NCI-H524 (cell line): ENCODE results near the gene NRP2.

ENCODE experiments used
- DNase-seq, 2 experiments: peaks; one replicate each; lab custom pipeline; 2025; lab: John Stamatoyannopoulos, UW

Gene NRP2

DNA sequence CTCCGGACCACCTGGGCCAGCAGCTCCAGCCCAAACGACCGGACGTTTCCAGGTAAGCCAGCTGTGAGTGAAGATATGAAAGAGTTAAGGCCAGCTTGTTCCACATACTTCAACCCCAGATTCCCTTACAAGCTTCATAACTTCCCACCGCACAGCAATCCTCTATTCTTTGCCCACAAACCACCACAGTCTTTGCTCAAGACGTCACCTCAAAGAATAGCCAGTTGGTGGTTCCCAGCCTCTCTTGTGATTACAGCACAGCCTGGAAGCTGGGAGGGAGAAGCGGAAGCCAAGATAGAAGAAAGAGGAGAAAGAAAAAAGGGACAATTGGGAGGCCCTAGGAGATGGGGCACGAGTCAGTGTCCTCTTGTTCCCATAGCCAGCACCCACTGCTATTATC is 70.6 kb downstream of the NRP2 start:
- DNase-seq, result no peak

DNA sequence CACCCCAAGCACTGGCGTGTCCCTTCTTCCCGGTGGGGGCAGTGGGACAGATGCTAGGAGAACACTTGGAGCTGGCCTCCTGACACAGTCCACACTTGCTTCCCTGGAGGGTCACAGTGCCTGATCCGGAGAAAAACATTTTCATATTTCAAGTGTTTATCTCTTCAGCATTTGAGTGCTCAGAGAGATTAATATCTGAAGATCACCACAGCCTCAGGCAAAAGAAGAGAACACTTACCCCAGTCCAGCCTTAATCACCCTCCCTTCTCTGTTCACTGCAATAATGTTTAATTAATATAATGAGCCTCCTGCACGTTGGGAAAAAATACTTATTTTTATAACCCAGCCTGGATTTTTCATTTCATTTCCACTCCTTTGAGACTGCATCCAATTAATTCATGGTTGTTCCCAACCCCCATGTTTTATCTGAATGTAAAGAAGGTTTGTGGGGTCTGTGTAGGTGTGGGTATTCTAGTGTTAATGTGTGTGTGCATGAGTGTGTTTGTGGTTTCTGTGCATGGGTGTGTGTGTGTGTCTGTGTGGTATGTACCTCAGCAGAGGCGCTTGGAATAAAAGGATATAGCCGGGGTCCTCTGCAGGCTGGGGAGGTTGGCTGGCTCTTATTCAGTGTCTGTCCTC is 72.1 kb downstream of the NRP2 start:
- peak; percentile 76 to 90 for DNase-seq

GRCh38 chr2:205754924-205755321 is 72.6 kb downstream of the NRP2 start:
- DNase-seq, result no peak

GRCh38 chr2:205755923-205756322 is 73.6 kb downstream of the NRP2 start:
- DNase-seq, result no peak

GRCh38 chr2:205757271-205757670 is 75.0 kb downstream of the NRP2 start:
- no peak for DNase-seq

DNA sequence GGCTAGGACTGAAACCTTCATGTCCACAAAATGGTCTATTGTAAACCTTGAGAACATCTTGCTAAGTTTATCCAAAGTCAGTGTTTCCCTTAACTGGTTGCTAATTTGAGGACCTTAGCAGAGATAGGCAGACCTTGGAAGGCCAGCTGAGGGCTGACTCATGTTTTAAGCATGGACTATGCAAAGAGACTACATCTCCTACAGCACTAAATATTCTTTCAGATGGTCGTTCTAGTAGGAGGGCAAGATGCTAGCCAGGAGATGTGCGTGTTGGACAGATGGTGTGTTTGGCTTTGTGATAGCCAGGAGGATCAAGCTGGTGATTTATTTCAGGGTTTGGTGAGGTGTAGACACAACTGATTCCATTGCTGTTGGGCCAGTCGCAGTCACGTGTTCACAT is 75.8 kb downstream of the NRP2 start:
- peak; percentile 58 to 78 for DNase-seq

DNA sequence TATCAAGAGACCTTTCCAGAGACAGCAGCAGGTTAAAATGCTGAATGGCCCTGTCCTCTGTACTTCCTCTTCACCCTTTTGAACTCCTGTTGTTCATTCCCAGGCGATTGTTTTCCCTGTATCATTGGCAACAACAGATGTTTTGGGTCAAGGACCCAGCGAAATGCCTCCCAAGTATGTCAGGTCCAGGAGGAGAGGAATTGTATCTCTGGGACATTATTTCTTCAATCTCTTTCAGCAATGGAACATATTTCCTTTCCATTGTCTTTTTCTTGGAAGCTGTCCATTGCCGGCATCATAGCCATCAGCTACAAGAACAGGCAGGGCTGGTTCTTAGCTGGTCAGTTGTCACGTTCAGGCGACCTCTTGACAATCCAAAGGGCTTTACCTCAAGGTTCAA is 76.2 kb downstream of the NRP2 start:
- DNase-seq, result no peak

DNA sequence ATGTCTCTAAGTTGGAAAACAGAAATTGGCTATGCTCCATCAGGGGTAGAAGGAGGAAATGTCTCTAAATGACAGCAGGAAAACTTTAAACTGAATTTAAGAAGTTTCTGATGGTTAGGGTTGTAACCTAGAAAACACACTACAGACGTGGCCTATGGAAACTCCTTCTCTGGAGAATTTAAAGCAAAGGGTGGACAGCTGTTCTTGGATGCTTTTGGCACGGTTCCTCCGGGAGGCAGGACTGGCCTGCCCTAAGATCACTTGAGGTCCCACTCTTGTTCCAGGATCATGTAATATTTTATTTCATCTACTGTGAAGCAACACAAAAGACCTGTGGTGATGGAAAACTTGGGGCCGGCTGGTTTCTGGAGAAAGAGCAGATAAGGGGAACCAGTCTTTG is 77.0 kb downstream of the NRP2 start:
- DNase-seq, result peak; percentile 12 to 50

DNA sequence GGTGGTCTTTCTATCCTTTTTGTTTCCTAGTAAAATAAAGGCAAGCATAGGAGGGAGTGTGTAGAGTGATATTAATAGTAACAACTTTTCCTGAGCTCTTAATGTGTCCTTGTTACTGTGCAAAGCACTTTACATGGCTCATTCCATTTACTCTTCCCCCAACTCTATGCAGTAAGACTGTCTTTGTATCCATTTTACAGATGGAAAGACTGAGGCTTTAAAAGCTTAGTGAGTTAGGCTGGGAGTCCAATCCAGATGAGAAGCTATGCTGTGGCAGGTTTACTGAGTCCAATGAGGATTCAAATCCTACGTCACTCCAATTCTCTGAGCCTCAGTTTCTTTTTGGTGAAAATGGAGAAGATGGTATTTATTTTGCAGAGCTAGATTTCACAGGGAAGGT is 77.4 kb downstream of the NRP2 start:
- no peak for DNase-seq

- peak; percentile 72 to 93 for DNase-seq
Observed at GRCh38 chr2:205760157-205760556, 77.9 kb downstream of the NRP2 start.

- DNase-seq, result no peak
Observed at GRCh38 chr2:205761421-205761820, 79.1 kb downstream of the NRP2 start.

DNA sequence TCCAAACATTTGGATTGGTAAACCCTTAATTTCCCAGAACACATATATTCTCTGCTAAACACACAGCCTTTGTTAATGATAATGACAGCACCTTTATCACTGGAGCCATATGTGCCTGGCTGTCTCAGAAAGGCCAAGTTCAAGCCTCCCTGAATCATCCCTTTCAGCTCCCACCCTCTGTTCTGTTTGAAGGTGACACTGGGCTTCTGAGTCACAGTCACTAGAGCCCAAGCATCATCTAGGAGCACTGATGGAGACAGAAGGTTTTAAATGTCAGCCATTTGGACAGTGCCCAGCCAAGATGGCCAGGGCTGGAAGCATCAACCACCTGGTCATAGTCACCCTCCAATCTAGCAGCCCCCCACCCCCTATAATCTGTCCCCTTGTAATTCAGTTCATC is 80.6 kb downstream of the NRP2 start:
- no peak for DNase-seq

GRCh38 chr2:205763708-205764211 is 81.5 kb downstream of the NRP2 start:
- peak; percentile 11 to 54 for DNase-seq

- DNase-seq, result peak; percentile 73 to 88
Observed at GRCh38 chr2:205764270-205764746, 82.0 kb downstream of the NRP2 start.

- DNase-seq, result peak; percentile 41 to 61
Observed at GRCh38 chr2:205765151-205765550, 82.8 kb downstream of the NRP2 start.

DNA sequence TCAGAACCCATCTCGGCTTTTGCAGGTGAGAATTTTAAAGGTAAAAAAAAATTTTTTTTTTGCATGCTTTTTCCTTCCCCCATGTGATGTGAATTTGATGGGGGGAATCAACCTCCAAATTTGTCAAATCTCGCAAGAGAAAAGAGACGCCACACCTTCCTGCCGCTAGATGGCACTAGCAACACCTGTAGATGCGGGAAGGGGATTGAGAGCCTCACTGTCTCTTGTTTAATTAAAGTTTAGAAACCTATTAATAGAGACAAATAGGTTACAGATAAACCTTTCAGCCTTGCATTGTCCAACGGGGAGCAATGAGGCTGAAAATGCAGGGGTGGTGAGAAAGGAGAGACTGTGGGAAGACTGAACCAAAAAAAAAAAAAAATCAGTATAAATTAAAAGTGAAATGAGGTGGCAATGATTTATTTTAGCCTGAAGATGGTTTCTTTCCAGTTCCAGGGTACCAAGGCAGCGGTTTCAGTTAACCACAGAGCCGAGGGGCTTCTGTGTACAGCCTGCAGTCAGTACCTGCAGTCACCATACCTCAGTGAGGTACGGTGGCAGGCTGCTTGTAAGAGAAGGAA is 84.6 kb downstream of the NRP2 start:
- peak; percentile 36 to 67 for DNase-seq

GRCh38 chr2:205767617-205768016 is 85.3 kb downstream of the NRP2 start:
- DNase-seq, result no peak

GRCh38 chr2:205768341-205768740 is 86.0 kb downstream of the NRP2 start:
- no peak for DNase-seq

- no peak for DNase-seq
Observed at GRCh38 chr2:205768815-205769494, 86.7 kb downstream of the NRP2 start.

- no peak for DNase-seq
Observed at GRCh38 chr2:205769495-205769850, 87.2 kb downstream of the NRP2 start.

- no peak for DNase-seq
Observed at GRCh38 chr2:205769879-205770278, 87.6 kb downstream of the NRP2 start.

- DNase-seq, result peak in 1 of 2 experiments; percentile 30
Observed at GRCh38 chr2:205770577-205770976, 88.3 kb downstream of the NRP2 start.

GRCh38 chr2:205771031-205771430 is 88.7 kb downstream of the NRP2 start:
- DNase-seq, result no peak
